IMR-90 (cell line): Measurements from ENCODE around the gene DPH6. TPM values are rescaled to one million over a fixed set of nuclear protein-coding genes. Genes with fewer than 3 reads are reported as not detected.

Experiments
- ATAC-seq: fragments of 200-7000 bp; cut with Tn5 transposase; 2 replicates; pipeline ENCODE4 v1.9.1; 2020; ENCODE audit warnings: low read depth, mild to moderate bottlenecking, moderate library complexity
- BruUV-seq: library from RNA; stranded (reverse); fragments of 400-500 nt; replicated peaks from 2 replicates; lab custom pipeline; 2021; lab: Mats Ljungman, UMichigan
- CTCF ChIA-PET: fragments of 300-600 bp; formaldehyde crosslinking; extraction: SDS; loops from one replicate; lab custom pipeline; 2021; ENCODE audit warnings: antibody characterized with exemption; lab: Yijun Ruan, JAX
- POLR2A ChIA-PET: fragments of 300-600 bp; sonication (Branson Sonifier 250); formaldehyde crosslinking; loops from one replicate; lab custom pipeline; 2022; ENCODE audit warnings: antibody characterized with exemption; ENCODE audit not compliant: unreplicated experiment; lab: Charles Lee
- DNase-seq: peaks from one replicate; pipeline ENCODE4 v3.0.0; 2013
- H2AFZ ChIP-seq: replicated peaks from 2 replicates; pipeline ENCODE3; 2013; ENCODE audit warnings: low read length, mild to moderate bottlenecking; ENCODE audit not compliant: poor library complexity
- H2AK5ac ChIP-seq: 2 replicates; pipeline ENCODE4 v1.6.1; 2013; ENCODE audit warnings: low read depth, low read length, inconsistent platforms
- H2AK9ac ChIP-seq: replicated peaks from 2 replicates; pipeline ENCODE3; 2013; ENCODE audit warnings: mild to moderate bottlenecking, low read depth, low read length, moderate library complexity; ENCODE audit not compliant: poor library complexity
- H2BK120ac ChIP-seq: 2 replicates; pipeline ENCODE4 v1.6.1; 2013; ENCODE audit warnings: low read depth, low read length, inconsistent platforms
- H2BK15ac ChIP-seq: 3 replicates; pipeline ENCODE4 v1.6.1; 2013; ENCODE audit warnings: low read depth, low read length, inconsistent platforms
- H2BK20ac ChIP-seq: 2 replicates; pipeline ENCODE4 v1.6.1; 2013; ENCODE audit warnings: low read depth, mild to moderate bottlenecking, inconsistent platforms, low read length, moderate library complexity
- H2BK5ac ChIP-seq: 2 replicates; pipeline ENCODE4 v1.6.1; 2013; ENCODE audit warnings: mild to moderate bottlenecking, low read depth, low read length, inconsistent platforms; ENCODE audit not compliant: poor library complexity, severe bottlenecking
- H3K14ac ChIP-seq: replicated peaks from 2 replicates; pipeline ENCODE4 v1.6.1; 2013; ENCODE audit warnings: low read depth, low read length, inconsistent platforms
- H3K18ac ChIP-seq: 2 replicates; pipeline ENCODE4 v1.6.1; 2013; ENCODE audit warnings: low read depth, low read length, control low read depth
- H3K23ac ChIP-seq: 2 replicates; pipeline ENCODE4 v1.6.1; 2013; ENCODE audit warnings: low read depth, low read length, inconsistent platforms
- H3K27ac ChIP-seq: 2 replicates; pipeline ENCODE4 v1.5.1; 2013; ENCODE audit warnings: mild to moderate bottlenecking, control low read depth, low read length; ENCODE audit not compliant: insufficient read depth
- H3K27me3 ChIP-seq: 2 replicates; pipeline ENCODE4 v1.6.1; 2013; ENCODE audit warnings: low read length; ENCODE audit not compliant: control insufficient read depth, insufficient read depth
- H3K36me3 ChIP-seq: 2 replicates; pipeline ENCODE4 v1.6.1; 2013; ENCODE audit warnings: low read length, mixed read lengths; ENCODE audit not compliant: control insufficient read depth, insufficient read depth
- H3K4ac ChIP-seq: 2 replicates; pipeline ENCODE4 v1.6.1; 2013; ENCODE audit warnings: low read depth, low read length, inconsistent platforms
- H3K4me1 ChIP-seq: 2 replicates; pipeline ENCODE4 v1.6.1; 2013; ENCODE audit warnings: low read length, mixed read lengths; ENCODE audit not compliant: control insufficient read depth, insufficient read depth
- H3K4me2 ChIP-seq: 2 replicates; pipeline ENCODE4 v1.6.1; 2013; ENCODE audit warnings: low read depth, mild to moderate bottlenecking, control low read depth, low read length, moderate library complexity
- H3K4me3 ChIP-seq: 2 replicates; pipeline ENCODE4 v1.5.1; 2013; ENCODE audit warnings: low read depth, mild to moderate bottlenecking, control low read depth, low read length, moderate library complexity; ENCODE audit not compliant: insufficient read depth
- H3K56ac ChIP-seq: 2 replicates; pipeline ENCODE4 v1.6.1; 2013; ENCODE audit warnings: low read length, inconsistent platforms; ENCODE audit not compliant: insufficient read depth; ENCODE audit errors: extremely low read depth
- H3K79me1 ChIP-seq, 2 experiments: 2 replicates each; pipeline ENCODE4 v1.6.1; 2013; ENCODE audit warnings: low read length in 2 of 2, inconsistent platforms in 1 of 2, low read depth in 1 of 2
- H3K9ac ChIP-seq: 2 replicates; pipeline ENCODE4 v1.6.1; 2013; ENCODE audit warnings: low read depth, low read length, control low read depth
- H3K9me1 ChIP-seq: 2 replicates; pipeline ENCODE4 v1.6.1; 2013; ENCODE audit warnings: low read length, inconsistent platforms; ENCODE audit not compliant: insufficient read depth
- H3K9me3 ChIP-seq: 2 replicates; pipeline ENCODE4 v1.6.1; 2013; ENCODE audit warnings: low read length; ENCODE audit not compliant: control insufficient read depth, insufficient read depth
- H4K20me1 ChIP-seq: 2 replicates; pipeline ENCODE4 v1.6.1; 2013; ENCODE audit warnings: low read length, inconsistent platforms; ENCODE audit not compliant: insufficient read depth
- H4K5ac ChIP-seq: 2 replicates; pipeline ENCODE4 v1.6.1; 2013; ENCODE audit warnings: mild to moderate bottlenecking, low read depth, low read length, control low read depth
- H4K8ac ChIP-seq, 2 experiments: 2 replicates each; pipeline ENCODE4 v1.6.1; 2013; ENCODE audit warnings: low read depth in 2 of 2, low read length in 2 of 2, control low read depth in 1 of 2, inconsistent platforms in 1 of 2
- H4K91ac ChIP-seq: 2 replicates; pipeline ENCODE4 v1.6.1; 2013; ENCODE audit warnings: low read depth, low read length, inconsistent platforms; ENCODE audit not compliant: insufficient read depth
- FOS ChIP-seq: fragments of 150-350 bp; IDR thresholded peaks from 2 replicates; pipeline ENCODE4 v1.6.1; 2016; ENCODE audit warnings: low read depth, low read length
- USF2 ChIP-seq: fragments of 150-350 bp; IDR thresholded peaks from 2 replicates; pipeline ENCODE4 v1.6.1; 2017; ENCODE audit warnings: mild to moderate bottlenecking, antibody characterized with exemption, low read length, low read depth
- WGBS, 2 experiments: methylation state at CpG; one replicate each; pipeline versions ENCODE4 v1.1.5 to v1.1.7; 2013; ENCODE audit warnings: missing lambda C conversion rate in 2 of 2; ENCODE audit not compliant: insufficient read length in 1 of 2; ENCODE audit errors: extremely low coverage in 2 of 2; 5-methylcytosine and 5-hydroxymethylcytosine counted together
- dilution Hi-C: fragments of 300-500 bp; cut with HindIII; formaldehyde crosslinking; loops from one replicate; pipeline ENCODE4 v1.14.3; 2018; ENCODE audit warnings: low sequenced_read_pairs; ENCODE audit not compliant: unreplicated experiment
- in situ Hi-C: fragments of 300-500 bp; cut with MboI; formaldehyde crosslinking; loops from 3 replicates; pipeline ENCODE4 v1.14.3; 2019; ENCODE audit warnings: low sequenced_read_pairs, inconsistent platforms, mixed read lengths
- intact Hi-C: fragments of 100-400 bp; cut with micrococcal nuclease; formaldehyde crosslinking; loops from 2 replicates; pipeline ENCODE4 v1.10.0; 2022
- polyA plus RNA-seq, 3 experiments: library from polyadenylated mRNA; depleted of rRNA; stranded (reverse); fragments of >200 nt; gene quantifications; 2 replicates each; pipeline ENCODE4 v1.2.3, GENCODE V29; 2012; ENCODE audit warnings: low replicate concordance in 1 of 3
- total RNA-seq: library from RNA; depleted of rRNA; stranded (reverse); fragments of >200 nt; gene quantifications from 2 replicates; pipeline ENCODE4 v1.2.3, GENCODE V29; 2012

The DPH6 gene
- total and polyA plus RNA-seq, 2 of the 4 experiments (the other 2 are of a cell fraction) = 6.1 to 8.1 TPM

- H4K20me1 ChIP-seq = no peaks in the 10 kb centered on the region
- intact Hi-C loops (no loop called here), in situ Hi-C loops (loop anchor here (25.0 kb wide), 1 partner anchor 954 kb away; no protein-coding TSS in a partner anchor), dilution Hi-C loops (no loop called here)
- no peak overlapping the region for H3K14ac ChIP-seq
- H2BK20ac ChIP-seq = 0 out of 2 replicates have a peak overlapping the region, but pooled peaks have one; percentile 39
- no peak overlapping the region for H3K23ac ChIP-seq
- no CpG with 5 or more reads among the region's 2 CpGs for WGBS, 2 experiments
- BruUV-seq = no TSS peak
- H3K9me1 ChIP-seq = no peaks in the 10 kb centered on the region
- TF ChIP-seq USF2 (no peak), FOS (peak; percentile 47; the same call in 1 of the 2 replicates)
- H3K4me3 ChIP-seq = no peak overlapping the region
- peak overlapping the region; percentile 81; the same call in 1 of the 2 replicates for H2AK5ac ChIP-seq
- peaks cover 1% of the 10 kb centered on the region; the same call in 1 of the 2 replicates for H3K4me1 ChIP-seq
- ChIA-PET POLR2A (no interaction called here), CTCF (interaction anchor here (0.6 kb wide), 1 partner anchor 208 kb away, joined by 3 read pairs; no protein-coding TSS in a partner anchor)
- no peak overlapping the region for H4K8ac ChIP-seq
- ATAC-seq (peak; percentile 61; the same call in 1 of the 2 replicates), DNase-seq (peak; percentile 85)
- no peak overlapping the region for H3K56ac ChIP-seq
- H3K27me3 ChIP-seq = no peaks in the 10 kb centered on the region
- H3K4ac ChIP-seq = no peak overlapping the region
- peak overlapping the region; percentile 88; the same call in 1 of the 2 replicates for H3K18ac ChIP-seq
- H3K36me3 ChIP-seq = 0 out of 2 replicates have a peak, but pooled peaks cover 1% of the 10 kb centered on the region
- H3K9ac ChIP-seq = no peak overlapping the region
- peak overlapping the region; percentile 50 for H2BK5ac ChIP-seq
- no peak overlapping the region for H2AK9ac ChIP-seq
- H3K27ac ChIP-seq = no peak overlapping the region
- H2BK15ac ChIP-seq = peak overlapping the region; percentile 37
- no peak overlapping the region for H2AFZ ChIP-seq
- H3K9me3 ChIP-seq = no peaks in the 10 kb centered on the region
- H4K91ac ChIP-seq = no peak overlapping the region
- H3K79me1 ChIP-seq = peaks cover 0 to 3% of the 10 kb centered on the region in 2 experiments; a peak in 2 of 4 replicates
- peak overlapping the region; percentile 56; the same call in 1 of the 2 replicates for H2BK120ac ChIP-seq
- H4K5ac ChIP-seq = peak overlapping the region; percentile 87; the same call in 1 of the 2 replicates
- peak overlapping the region; percentile 50; the same call in 1 of the 2 replicates for H3K4me2 ChIP-seq
These were observed 12.5 kb downstream of the DPH6 start for GRCh38 chr15:35533130-35534110.
